ENCODE measurements around the gene CRYGB.

- no peak for TF ChIP-seq CTCF (IDR thresholded peaks at IDR 0.05)
- no peak for TF ChIP-seq POLR2A (IDR thresholded peaks at IDR 0.05)
Measured at GRCh38 chr2:208164951-208165755, 19.2 kb upstream of the CRYGB start.

All from right lobe of liver (tissue), 4 donors.